Loucy (cell line): ENCODE data around the gene PGS1.
A peak's percentile ranks its signal among the peaks of the same experiment; 100 is the strongest.

Experiments used
- CTCF ChIP-seq: fragments of 200-600 bp; sonication (generic); conservative IDR thresholded peaks from 2 replicates; pipeline ENCODE4 v1.5.1; 2014; ENCODE audit warnings: mild to moderate bottlenecking, antibody characterized with exemption, low read length
- EZH2phosphoT487 ChIP-seq: fragments of 200-600 bp; IDR thresholded peaks from 2 replicates; pipeline ENCODE4 v1.6.1; 2018; ENCODE audit warnings: antibody characterized with exemption, mild to moderate bottlenecking, moderate library complexity, borderline replicate concordance

GRCh38 chr17:78346605-78347250 lies 31.7 kb upstream of the PGS1 start:
- TF ChIP-seq CTCF = peak; percentile 33; the same call in 1 of the 2 replicates
- TF ChIP-seq EZH2phosphoT487 = no peak
